Mesenchymal stem cell (in vitro differentiated cells and primary cell): ENCODE measurements around the gene NEUROD4.

Experiments
- DNase-seq: peaks from one replicate; pipeline ENCODE4 v3.0.0-alpha.2; 2013
- H2AFZ ChIP-seq: one replicate; pipeline ENCODE4 v1.6.1; 2013; ENCODE audit warnings: low read depth, mild to moderate bottlenecking, control low read depth, inconsistent platforms, low read length, moderate library complexity
- H2AK5ac ChIP-seq: 2 replicates; pipeline ENCODE4 v1.6.1; 2013; ENCODE audit warnings: low read length, moderate library complexity, mild to moderate bottlenecking, inconsistent platforms; ENCODE audit not compliant: severe bottlenecking
- H2BK120ac ChIP-seq: one replicate; pipeline ENCODE4 v1.6.1; 2013; ENCODE audit warnings: low read depth, mild to moderate bottlenecking, inconsistent platforms, low read length, moderate library complexity
- H2BK12ac ChIP-seq, 2 experiments: one replicate each; pipeline ENCODE4 v1.6.1; 2013; ENCODE audit warnings: inconsistent platforms in 2 of 2, low read length in 2 of 2, mild to moderate bottlenecking in 2 of 2, moderate library complexity in 2 of 2, control low read depth in 1 of 2
- H2BK15ac ChIP-seq: one replicate; pipeline ENCODE4 v1.6.1; 2013; ENCODE audit warnings: mild to moderate bottlenecking, low read depth, inconsistent platforms; ENCODE audit not compliant: poor library complexity, severe bottlenecking
- H2BK5ac ChIP-seq: 2 replicates; pipeline ENCODE4 v1.6.1; 2013; ENCODE audit warnings: low read depth, mild to moderate bottlenecking, low read length, control low read depth, inconsistent platforms; ENCODE audit not compliant: poor library complexity, severe bottlenecking
- H3K14ac ChIP-seq, 2 experiments: one replicate each; pipeline ENCODE4 v1.6.1; 2013; ENCODE audit warnings: inconsistent platforms in 2 of 2, low read length in 2 of 2, control low read depth in 1 of 2, mild to moderate bottlenecking in 1 of 2, moderate library complexity in 1 of 2
- H3K18ac ChIP-seq, 2 experiments: one replicate each; pipeline ENCODE4 v1.6.1; 2013; ENCODE audit warnings: inconsistent platforms in 2 of 2, low read length in 2 of 2, control low read depth in 1 of 2, low read depth in 1 of 2, mild to moderate bottlenecking in 1 of 2
- H3K23ac ChIP-seq, 2 experiments: one replicate each; pipeline ENCODE4 v1.6.1; 2013; ENCODE audit warnings: inconsistent platforms in 2 of 2, low read length in 2 of 2, mild to moderate bottlenecking in 2 of 2, moderate library complexity in 2 of 2, control low read depth in 1 of 2
- H3K27ac ChIP-seq: 2 replicates; pipeline ENCODE4 v1.5.1; 2013; ENCODE audit warnings: mild to moderate bottlenecking, moderate library complexity, low read length, control low read depth, inconsistent platforms; ENCODE audit not compliant: poor library complexity, severe bottlenecking
- H3K27me3 ChIP-seq, 2 experiments: 2 replicates each; pipeline versions ENCODE4 v1.6.1 to v1.7.0; 2013; ENCODE audit warnings: low read length in 2 of 2, mild to moderate bottlenecking in 2 of 2, moderate library complexity in 2 of 2, control low read depth in 1 of 2, inconsistent platforms in 1 of 2; ENCODE audit not compliant: control insufficient read depth in 1 of 2, insufficient read depth in 1 of 2
- H3K36me3 ChIP-seq, 2 experiments: 2 replicates each; pipeline versions ENCODE4 v1.6.1 to v1.7.0; 2013; ENCODE audit warnings: low read length in 2 of 2, control low read depth in 1 of 2, inconsistent platforms in 1 of 2, low read depth in 1 of 2, mild to moderate bottlenecking in 1 of 2; ENCODE audit not compliant: insufficient read depth in 2 of 2, control insufficient read depth in 1 of 2
- H3K4ac ChIP-seq, 2 experiments: one replicate each; pipeline ENCODE4 v1.6.1; 2013; ENCODE audit warnings: inconsistent platforms in 2 of 2, low read length in 2 of 2, mild to moderate bottlenecking in 2 of 2, moderate library complexity in 2 of 2, control low read depth in 1 of 2, low read depth in 1 of 2
- H3K4me1 ChIP-seq: 2 replicates; pipeline ENCODE4 v1.6.1; 2013; ENCODE audit warnings: low read depth, low read length, control low read depth; ENCODE audit not compliant: control insufficient read depth, insufficient read depth
- H3K4me2 ChIP-seq: 2 replicates; pipeline ENCODE4 v1.6.1; 2013; ENCODE audit warnings: low read length, mild to moderate bottlenecking, inconsistent platforms; ENCODE audit not compliant: poor library complexity, severe bottlenecking
- H3K4me3 ChIP-seq, 2 experiments: 2 replicates each; pipeline versions ENCODE4 v1.5.1 to v1.7.0; 2013; ENCODE audit warnings: low read length in 2 of 2, mild to moderate bottlenecking in 2 of 2, control low read depth in 1 of 2, low read depth in 1 of 2; ENCODE audit not compliant: insufficient read depth in 1 of 2
- H3K79me1 ChIP-seq: replicated peaks from 2 replicates; pipeline ENCODE4 v1.6.1; 2013; ENCODE audit warnings: mild to moderate bottlenecking, control low read depth, low read length, inconsistent platforms; ENCODE audit not compliant: poor library complexity, severe bottlenecking
- H3K9ac ChIP-seq: 2 replicates; pipeline ENCODE4 v1.7.0; 2013; ENCODE audit warnings: mild to moderate bottlenecking, low read length, moderate library complexity
- H3K9me3 ChIP-seq: 2 replicates; pipeline ENCODE4 v1.7.0; 2013; ENCODE audit warnings: mild to moderate bottlenecking, low read length; ENCODE audit not compliant: control insufficient read depth
- H4K8ac ChIP-seq: one replicate; pipeline ENCODE4 v1.6.1; 2013; ENCODE audit warnings: inconsistent platforms, mild to moderate bottlenecking, low read length, moderate library complexity
- H4K91ac ChIP-seq: one replicate; pipeline ENCODE4 v1.6.1; 2013; ENCODE audit warnings: mild to moderate bottlenecking, low read length, inconsistent platforms
- WGBS: methylation state at CpG from one replicate; pipeline ENCODE4 v1.1.7; 2013; ENCODE audit warnings: mixed read lengths; 5-methylcytosine and 5-hydroxymethylcytosine counted together

The NEUROD4 gene

GRCh38 chr12:54997929-54998522, 21.7 kb upstream of the NEUROD4 start:
- Histone ChIP-seq H2BK5ac (no peak overlapping the region), H3K4me2 (no peak overlapping the region), H3K4ac (no peak overlapping the region), H2AFZ (no peak overlapping the region), H3K36me3 (no peaks in the 10 kb centered on the region), H3K23ac (no peak overlapping the region), H4K8ac (no peak overlapping the region), H2BK120ac (no peak overlapping the region), H3K4me1 (no peaks in the 10 kb centered on the region), H3K14ac (no peak overlapping the region), H2BK12ac (no peak overlapping the region), H2BK15ac (no peak overlapping the region), H3K4me3 (no peak overlapping the region), H4K91ac (no peak overlapping the region), H3K9ac (no peak overlapping the region), H3K9me3 (no peaks in the 10 kb centered on the region), H3K18ac (no peak overlapping the region), H3K79me1 (no peaks in the 10 kb centered on the region), H3K27me3 (peaks cover 26 to 51% of the 10 kb centered on the region in 2 experiments), H2AK5ac (no peak overlapping the region), H3K27ac (no peak overlapping the region)
- no peak for DNase-seq
- 41% methylated on average over 4 of the region's 4 CpGs for WGBS

GRCh38 chr12:54998958-54999510, 20.7 kb upstream of the NEUROD4 start:
- H4K91ac ChIP-seq, result no peak overlapping the region
- WGBS, result 77% methylated on average over 3 of the region's 5 CpGs
- no peak overlapping the region for H2BK15ac ChIP-seq
- no peak overlapping the region for H3K14ac ChIP-seq
- H3K4me2 ChIP-seq, result no peak overlapping the region
- peaks cover 26 to 53% of the 10 kb centered on the region in 2 experiments for H3K27me3 ChIP-seq
- no peaks in the 10 kb centered on the region for H3K79me1 ChIP-seq
- no peak overlapping the region for H3K18ac ChIP-seq
- DNase-seq, result no peak
- no peaks in the 10 kb centered on the region for H3K9me3 ChIP-seq
- H2BK5ac ChIP-seq, result no peak overlapping the region
- H3K4me1 ChIP-seq, result no peaks in the 10 kb centered on the region
- no peak overlapping the region for H3K9ac ChIP-seq
- no peak overlapping the region for H2AFZ ChIP-seq
- no peak overlapping the region for H3K4ac ChIP-seq
- no peak overlapping the region for H2BK120ac ChIP-seq
- H3K4me3 ChIP-seq, result no peak overlapping the region
- H4K8ac ChIP-seq, result no peak overlapping the region
- H3K36me3 ChIP-seq, result no peaks in the 10 kb centered on the region
- H2AK5ac ChIP-seq, result no peak overlapping the region
- no peak overlapping the region for H2BK12ac ChIP-seq
- no peak overlapping the region for H3K27ac ChIP-seq
- no peak overlapping the region for H3K23ac ChIP-seq

- no peaks in the 10 kb centered on the region for H3K4me1 ChIP-seq
- H4K91ac ChIP-seq, result no peak overlapping the region
- no peak overlapping the region for H3K4me2 ChIP-seq
- no peak overlapping the region for H2BK5ac ChIP-seq
- H3K36me3 ChIP-seq, result no peaks in the 10 kb centered on the region
- no peak for DNase-seq
- no peak overlapping the region for H2AK5ac ChIP-seq
- WGBS, result 67% methylated on average over 4 of the region's 4 CpGs
- H3K14ac ChIP-seq, result no peak overlapping the region
- no peak overlapping the region for H2BK120ac ChIP-seq
- H2BK12ac ChIP-seq, result no peak overlapping the region
- H4K8ac ChIP-seq, result no peak overlapping the region
- H2BK15ac ChIP-seq, result no peak overlapping the region
- H3K23ac ChIP-seq, result no peak overlapping the region
- H3K4ac ChIP-seq, result no peak overlapping the region
- no peaks in the 10 kb centered on the region for H3K9me3 ChIP-seq
- H3K4me3 ChIP-seq, result no peak overlapping the region
- peaks cover 25 to 54% of the 10 kb centered on the region in 2 experiments for H3K27me3 ChIP-seq
- H3K79me1 ChIP-seq, result no peaks in the 10 kb centered on the region
- H3K9ac ChIP-seq, result no peak overlapping the region
- H3K27ac ChIP-seq, result no peak overlapping the region
- H2AFZ ChIP-seq, result no peak overlapping the region
- no peak overlapping the region for H3K18ac ChIP-seq
Measured at GRCh38 chr12:55001198-55001868, 18.4 kb upstream of the NEUROD4 start.

GRCh38 chr12:55002355-55002754, 17.4 kb upstream of the NEUROD4 start:
- H2BK12ac ChIP-seq, result no peak overlapping the region
- no peak overlapping the region for H3K27ac ChIP-seq
- no peaks in the 10 kb centered on the region for H3K36me3 ChIP-seq
- no peak overlapping the region for H3K4me2 ChIP-seq
- no peak overlapping the region for H3K4me3 ChIP-seq
- H3K79me1 ChIP-seq, result no peaks in the 10 kb centered on the region
- no peak overlapping the region for H2BK120ac ChIP-seq
- peaks cover 16 to 44% of the 10 kb centered on the region in 2 experiments for H3K27me3 ChIP-seq
- H2AK5ac ChIP-seq, result no peak overlapping the region
- no peak overlapping the region for H3K18ac ChIP-seq
- no peak overlapping the region for H3K14ac ChIP-seq
- no peak overlapping the region for H2AFZ ChIP-seq
- no peak overlapping the region for H4K91ac ChIP-seq
- no peak overlapping the region for H3K23ac ChIP-seq
- 67% methylated on average over 2 of the region's 2 CpGs for WGBS
- no peak overlapping the region for H3K9ac ChIP-seq
- no peak overlapping the region for H2BK5ac ChIP-seq
- no peak overlapping the region for H2BK15ac ChIP-seq
- H3K9me3 ChIP-seq, result no peaks in the 10 kb centered on the region
- no peaks in the 10 kb centered on the region for H3K4me1 ChIP-seq
- no peak for DNase-seq
- no peak overlapping the region for H3K4ac ChIP-seq
- H4K8ac ChIP-seq, result no peak overlapping the region
